PC-3 (cell line): ENCODE results near the gene TRMT2A. TPM values are rescaled to one million over a fixed set of nuclear protein-coding genes. Genes with fewer than 3 reads are reported as not detected.
A peak's percentile ranks its signal among the peaks of the same experiment; 100 is the strongest.

Source experiments
- ATAC-seq: fragments of 200-7000 bp; cut with Tn5 transposase; 2 replicates; pipeline ENCODE4 v1.9.1; 2020; ENCODE audit warnings: mild to moderate bottlenecking, moderate library complexity
- BruUV-seq: library from RNA; stranded (reverse); fragments of 400-500 nt; replicated peaks from 2 replicates; lab custom pipeline; 2021; lab: Mats Ljungman, UMichigan
- CTCF ChIA-PET: fragments of 300-600 bp; sonication (Branson Sonifier 250); formaldehyde crosslinking; loops from one replicate; lab custom pipeline; 2022; ENCODE audit warnings: antibody characterized with exemption; lab: Charles Lee
- POLR2A ChIA-PET: fragments of 300-600 bp; sonication (Branson Sonifier 250); formaldehyde crosslinking; loops from one replicate; lab custom pipeline; 2022; ENCODE audit warnings: antibody characterized with exemption; ENCODE audit not compliant: unreplicated experiment; lab: Charles Lee
- DNase-seq: peaks from one replicate; pipeline ENCODE4 v3.0.0-alpha.2; 2015
- H2AFZ ChIP-seq: fragments of 300-600 bp; sonication (generic); 2 replicates; pipeline ENCODE4 v1.6.0; 2016; ENCODE audit warnings: antibody characterized with exemption, low read length
- H3F3A ChIP-seq: fragments of 300-600 bp; sonication (generic); one replicate; pipeline ENCODE4 v1.6.0; 2017; ENCODE audit warnings: antibody characterized with exemption, low read length, control low read depth, mild to moderate bottlenecking; ENCODE audit not compliant: unreplicated experiment
- H3K27ac ChIP-seq: fragments of 300-600 bp; sonication (generic); 2 replicates; pipeline ENCODE4 v1.5.1; 2016; ENCODE audit warnings: mild to moderate bottlenecking, low read length
- H3K27me3 ChIP-seq: fragments of 300-600 bp; sonication (generic); 2 replicates; pipeline ENCODE4 v1.6.1; 2016; ENCODE audit warnings: low read length, mixed read lengths
- H3K36me3 ChIP-seq: fragments of 300-600 bp; sonication (generic); 2 replicates; pipeline ENCODE4 v1.6.1; 2016; ENCODE audit warnings: low read depth, mixed run types, low read length, mixed read lengths
- H3K4me1 ChIP-seq: fragments of 300-600 bp; sonication (generic); 2 replicates; pipeline ENCODE4 v1.5.1; 2016; ENCODE audit warnings: low read length; ENCODE audit not compliant: insufficient read depth
- H3K4me2 ChIP-seq: fragments of 300-600 bp; sonication (generic); 2 replicates; pipeline ENCODE4 v1.6.0; 2016; ENCODE audit warnings: low read length
- H3K4me3 ChIP-seq: fragments of 300-600 bp; sonication (generic); 2 replicates; pipeline ENCODE4 v1.5.1; 2016; ENCODE audit warnings: mild to moderate bottlenecking, low read length, mixed read lengths
- H3K79me2 ChIP-seq: fragments of 300-600 bp; sonication (generic); 2 replicates; pipeline ENCODE4 v1.6.1; 2017; ENCODE audit warnings: low read length, mixed read lengths
- H3K9ac ChIP-seq: fragments of 300-600 bp; sonication (generic); 2 replicates; pipeline ENCODE4 v1.6.0; 2016; ENCODE audit warnings: mild to moderate bottlenecking, low read length
- H3K9me2 ChIP-seq: fragments of 300-600 bp; sonication (generic); replicated peaks from 2 replicates; pipeline ENCODE4 v1.6.1; 2016; ENCODE audit warnings: mixed run types, low read length, mixed read lengths
- H3K9me3 ChIP-seq: fragments of 300-600 bp; sonication (generic); 2 replicates; pipeline ENCODE4 v1.6.1; 2016; ENCODE audit warnings: low read length, mixed read lengths
- H4K20me1 ChIP-seq: fragments of 300-600 bp; sonication (generic); 2 replicates; pipeline ENCODE4 v1.6.1; 2016; ENCODE audit warnings: low read length, mixed read lengths
- CTCF ChIP-seq: fragments of 300-600 bp; sonication (generic); conservative IDR thresholded peaks from 2 replicates; pipeline ENCODE4 v1.5.1; 2017; ENCODE audit warnings: antibody characterized with exemption, low read depth, mild to moderate bottlenecking, low read length
- EZH2 ChIP-seq: fragments of 300-600 bp; sonication (generic); IDR thresholded peaks from one replicate; pipeline ENCODE4 v1.6.1; 2017; ENCODE audit warnings: antibody characterized with exemption, mild to moderate bottlenecking, low read length; ENCODE audit not compliant: unreplicated experiment
- EZH2phosphoT487 ChIP-seq: fragments of 300-600 bp; sonication (generic); IDR thresholded peaks from 2 replicates; pipeline ENCODE4 v1.6.1; 2018; ENCODE audit warnings: mild to moderate bottlenecking, antibody characterized with exemption, low read length, borderline replicate concordance
- intact Hi-C: fragments of 100-400 bp; cut with micrococcal nuclease; formaldehyde crosslinking; loops from 2 replicates; pipeline ENCODE4 v1.9.0; 2023
- total RNA-seq: library from RNA; depleted of rRNA; stranded (reverse); fragments of >200 nt; gene quantifications from 2 replicates; pipeline ENCODE4 v1.2.3, GENCODE V29; 2014

Gene TRMT2A
- total RNA-seq, 1 experiment from 2014 or later, result 62.1 TPM

GRCh38 chr22:20154602-20155187 is 37.7 kb upstream of the TRMT2A start:
- Histone ChIP-seq H3K27me3 (no peaks in the 10 kb centered on the region), H3K9me3 (no peaks in the 10 kb centered on the region), H3K36me3 (no peaks in the 10 kb centered on the region; the same call in 1 of the 2 replicates), H3K79me2 (no peaks in the 10 kb centered on the region), H4K20me1 (no peaks in the 10 kb centered on the region), H3K4me1 (no peaks in the 10 kb centered on the region), H3K9ac (no peak overlapping the region), H3K27ac (no peak overlapping the region), H3F3A (no peaks in the 10 kb centered on the region), H3K9me2 (no peaks in the 10 kb centered on the region), H2AFZ (no peak overlapping the region), H3K4me3 (no peak overlapping the region), H3K4me2 (no peak overlapping the region)
- POLR2A ChIA-PET, result no interaction called here
- BruUV-seq, result no TSS peak
- intact Hi-C loops, result no loop called here
- TF ChIP-seq EZH2 (no peak), CTCF (no peak), EZH2phosphoT487 (no peak)
- DNase-seq (no peak), ATAC-seq (no peak)
- CTCF ChIA-PET, result no interaction called here

- Histone ChIP-seq H2AFZ (no peak overlapping the region), H3K27me3 (no peaks in the 10 kb centered on the region), H3F3A (no peaks in the 10 kb centered on the region), H3K27ac (no peak overlapping the region), H3K4me2 (no peak overlapping the region), H4K20me1 (no peaks in the 10 kb centered on the region), H3K9ac (no peak overlapping the region), H3K4me3 (no peak overlapping the region), H3K4me1 (no peaks in the 10 kb centered on the region), H3K36me3 (no peaks in the 10 kb centered on the region; the same call in 1 of the 2 replicates), H3K9me3 (no peaks in the 10 kb centered on the region), H3K9me2 (no peaks in the 10 kb centered on the region), H3K79me2 (no peaks in the 10 kb centered on the region)
- TF ChIP-seq EZH2phosphoT487 (no peak), EZH2 (no peak), CTCF (0 out of 2 replicates have a peak, but pooled peaks have one; percentile 13)
- no TSS peak for BruUV-seq
- intact Hi-C loops, result no loop called here
- DNase-seq (no peak), ATAC-seq (no peak)
- CTCF ChIA-PET, result no interaction called here
- POLR2A ChIA-PET, result no interaction called here
These were observed 36.9 kb upstream of the TRMT2A start for GRCh38 chr22:20153945-20154344.

- DNase-seq, result no peak
- Histone ChIP-seq H3K27ac (no peak overlapping the region), H3K4me3 (no peak overlapping the region), H3F3A (no peaks in the 10 kb centered on the region), H3K4me2 (no peak overlapping the region), H3K4me1 (no peaks in the 10 kb centered on the region), H3K9me2 (no peaks in the 10 kb centered on the region), H2AFZ (no peak overlapping the region), H3K79me2 (no peaks in the 10 kb centered on the region), H4K20me1 (no peaks in the 10 kb centered on the region), H3K27me3 (no peaks in the 10 kb centered on the region), H3K36me3 (no peaks in the 10 kb centered on the region; the same call in 1 of the 2 replicates), H3K9me3 (no peaks in the 10 kb centered on the region), H3K9ac (no peak overlapping the region)
- CTCF ChIA-PET, result no interaction called here
- POLR2A ChIA-PET, result no interaction called here
- no peak for TF ChIP-seq EZH2phosphoT487
- no peak for TF ChIP-seq EZH2
- no peak for TF ChIP-seq CTCF
- intact Hi-C loops, result no loop called here
- ATAC-seq, result no peak
- BruUV-seq, result no TSS peak
These were observed 35.5 kb upstream of the TRMT2A start for GRCh38 chr22:20152464-20152890.
